SK-N-SH treated with all-trans-retinoic acid at 6 μM for 48 hours (cell line): ENCODE measurements around the gene SYP.

Source experiments
- CSDC2 ChIP-seq: fragments of 250-450 bp; sonication (Bioruptor Pico); IDR thresholded peaks from 2 replicates; pipeline ENCODE4 v1.5.0; 2020; ENCODE audit warnings: mild to moderate bottlenecking, moderate library complexity
- ESRRG ChIP-seq: fragments of 250-450 bp; sonication (Bioruptor Pico); IDR thresholded peaks from 2 replicates; pipeline ENCODE4 v1.6.1; 2021; ENCODE audit warnings: mild to moderate bottlenecking
- ISL1 ChIP-seq: fragments of 250-450 bp; sonication (Bioruptor Pico); IDR thresholded peaks from 2 replicates; pipeline ENCODE4 v2.1.2; 2022; ENCODE audit warnings: mild to moderate bottlenecking, moderate library complexity
- PATZ1 ChIP-seq: fragments of 250-450 bp; sonication (Bioruptor Pico); IDR thresholded peaks from 2 replicates; pipeline ENCODE4 v1.8.0; 2020; ENCODE audit warnings: mild to moderate bottlenecking, moderate library complexity, borderline replicate concordance
- RARB ChIP-seq: fragments of 250-450 bp; sonication (Bioruptor Pico); IDR thresholded peaks from 2 replicates; pipeline ENCODE4 v1.8.0; 2021; ENCODE audit warnings: mild to moderate bottlenecking, moderate library complexity
- ZC3H10 ChIP-seq: fragments of 250-450 bp; sonication (Bioruptor Pico); IDR thresholded peaks from 2 replicates; pipeline ENCODE4 v1.5.1; 2021; ENCODE audit warnings: mild to moderate bottlenecking, moderate library complexity
- ZFP30 ChIP-seq: fragments of 450-650 bp; formaldehyde crosslinking; IDR thresholded peaks from 2 replicates; pipeline ENCODE4 v1.5.0; 2022; ENCODE audit warnings: mild to moderate bottlenecking, moderate library complexity
- ZNF70 ChIP-seq: fragments of 450-650 bp; formaldehyde crosslinking; IDR thresholded peaks from 2 replicates; pipeline ENCODE4 v1.5.0; 2020; ENCODE audit warnings: mild to moderate bottlenecking, moderate library complexity
- ZNF8 ChIP-seq: fragments of 450-650 bp; formaldehyde crosslinking; IDR thresholded peaks from 2 replicates; pipeline ENCODE4 v1.5.0; 2020; ENCODE audit warnings: mild to moderate bottlenecking, moderate library complexity
- TF ChIP-seq, protein P1 (sequence below): fragments of 250-450 bp; sonication (Bioruptor Pico); IDR thresholded peaks from 2 replicates; pipeline ENCODE4 v1.5.0; 2020; ENCODE audit warnings: mild to moderate bottlenecking, moderate library complexity

- TF ChIP-seq ZNF70 (CRISPR knock-in tag): no peak
- no peak for TF ChIP-seq PATZ1 (CRISPR knock-in tag)
- TF ChIP-seq ISL1 (CRISPR knock-in tag): no peak
- no peak for TF ChIP-seq ESRRG (CRISPR knock-in tag)
- TF ChIP-seq ZFP30 (CRISPR knock-in tag): no peak
- no peak for TF ChIP-seq ZC3H10 (CRISPR knock-in tag)
- no peak for TF ChIP-seq CSDC2
- no peak for TF ChIP-seq RARB (CRISPR knock-in tag)
- TF ChIP-seq, protein P1, sequence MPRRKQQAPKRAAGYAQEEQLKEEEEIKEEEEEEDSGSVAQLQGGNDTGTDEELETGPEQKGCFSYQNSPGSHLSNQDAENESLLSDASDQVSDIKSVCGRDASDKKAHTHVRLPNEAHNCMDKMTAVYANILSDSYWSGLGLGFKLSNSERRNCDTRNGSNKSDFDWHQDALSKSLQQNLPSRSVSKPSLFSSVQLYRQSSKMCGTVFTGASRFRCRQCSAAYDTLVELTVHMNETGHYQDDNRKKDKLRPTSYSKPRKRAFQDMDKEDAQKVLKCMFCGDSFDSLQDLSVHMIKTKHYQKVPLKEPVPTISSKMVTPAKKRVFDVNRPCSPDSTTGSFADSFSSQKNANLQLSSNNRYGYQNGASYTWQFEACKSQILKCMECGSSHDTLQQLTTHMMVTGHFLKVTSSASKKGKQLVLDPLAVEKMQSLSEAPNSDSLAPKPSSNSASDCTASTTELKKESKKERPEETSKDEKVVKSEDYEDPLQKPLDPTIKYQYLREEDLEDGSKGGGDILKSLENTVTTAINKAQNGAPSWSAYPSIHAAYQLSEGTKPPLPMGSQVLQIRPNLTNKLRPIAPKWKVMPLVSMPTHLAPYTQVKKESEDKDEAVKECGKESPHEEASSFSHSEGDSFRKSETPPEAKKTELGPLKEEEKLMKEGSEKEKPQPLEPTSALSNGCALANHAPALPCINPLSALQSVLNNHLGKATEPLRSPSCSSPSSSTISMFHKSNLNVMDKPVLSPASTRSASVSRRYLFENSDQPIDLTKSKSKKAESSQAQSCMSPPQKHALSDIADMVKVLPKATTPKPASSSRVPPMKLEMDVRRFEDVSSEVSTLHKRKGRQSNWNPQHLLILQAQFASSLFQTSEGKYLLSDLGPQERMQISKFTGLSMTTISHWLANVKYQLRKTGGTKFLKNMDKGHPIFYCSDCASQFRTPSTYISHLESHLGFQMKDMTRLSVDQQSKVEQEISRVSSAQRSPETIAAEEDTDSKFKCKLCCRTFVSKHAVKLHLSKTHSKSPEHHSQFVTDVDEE (CRISPR knock-in tag): no peak
- no peak for TF ChIP-seq ZNF8 (CRISPR knock-in tag)
These were observed 24.3 kb downstream of the SYP start for GRCh38 chrX:49175435-49176274.
